Activated CD8-positive, alpha-beta memory T cell treated with anti-CD3 and anti-CD28 coated beads, Interleukin-2, amount 50 U/mL, for 48 hours (primary cell): ENCODE measurements around the gene SUN3.

Experiments
- DNase-seq: peaks from one replicate; pipeline ENCODE4 v3.0.0-alpha.2; 2020

Gene SUN3

DNA sequence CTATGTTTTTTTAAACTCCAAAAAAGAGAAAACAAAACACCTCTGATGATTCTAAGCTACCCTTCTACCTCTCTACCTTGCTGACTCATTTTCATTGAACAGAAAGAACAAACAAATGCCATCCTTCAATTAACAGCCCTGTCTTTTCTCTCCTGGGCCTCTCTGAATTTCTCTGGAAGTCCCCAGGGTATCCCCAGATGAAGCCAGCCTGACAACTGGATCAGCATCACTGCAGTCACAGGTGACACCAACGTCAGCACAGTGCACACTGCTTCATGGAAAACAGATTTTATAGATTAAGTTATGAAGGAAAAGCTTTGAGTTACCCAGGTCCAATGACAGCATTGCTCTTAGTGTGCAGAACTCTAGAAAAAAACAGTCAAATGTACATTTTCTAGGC lies 55.2 kb downstream of the SUN3 start:
- no peak for DNase-seq

DNA sequence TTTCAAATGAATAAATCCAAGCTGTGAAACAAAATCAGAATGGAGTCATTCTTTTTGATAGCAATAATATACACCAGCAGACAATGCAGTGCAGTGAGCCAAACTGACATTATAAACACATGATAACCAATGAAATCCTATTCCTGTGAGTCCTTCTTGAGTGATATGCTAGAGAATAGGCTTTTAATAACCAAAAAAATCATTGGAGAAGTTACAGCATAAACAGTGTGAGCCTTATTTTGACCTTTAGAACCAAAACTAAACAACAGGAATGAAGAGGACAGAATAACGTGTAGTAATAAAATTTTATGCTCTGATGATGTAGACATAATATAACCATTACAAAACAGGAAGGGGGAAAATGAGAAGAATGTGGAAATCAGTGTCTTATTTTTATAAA lies 58.1 kb downstream of the SUN3 start:
- DNase-seq: no peak

DNA sequence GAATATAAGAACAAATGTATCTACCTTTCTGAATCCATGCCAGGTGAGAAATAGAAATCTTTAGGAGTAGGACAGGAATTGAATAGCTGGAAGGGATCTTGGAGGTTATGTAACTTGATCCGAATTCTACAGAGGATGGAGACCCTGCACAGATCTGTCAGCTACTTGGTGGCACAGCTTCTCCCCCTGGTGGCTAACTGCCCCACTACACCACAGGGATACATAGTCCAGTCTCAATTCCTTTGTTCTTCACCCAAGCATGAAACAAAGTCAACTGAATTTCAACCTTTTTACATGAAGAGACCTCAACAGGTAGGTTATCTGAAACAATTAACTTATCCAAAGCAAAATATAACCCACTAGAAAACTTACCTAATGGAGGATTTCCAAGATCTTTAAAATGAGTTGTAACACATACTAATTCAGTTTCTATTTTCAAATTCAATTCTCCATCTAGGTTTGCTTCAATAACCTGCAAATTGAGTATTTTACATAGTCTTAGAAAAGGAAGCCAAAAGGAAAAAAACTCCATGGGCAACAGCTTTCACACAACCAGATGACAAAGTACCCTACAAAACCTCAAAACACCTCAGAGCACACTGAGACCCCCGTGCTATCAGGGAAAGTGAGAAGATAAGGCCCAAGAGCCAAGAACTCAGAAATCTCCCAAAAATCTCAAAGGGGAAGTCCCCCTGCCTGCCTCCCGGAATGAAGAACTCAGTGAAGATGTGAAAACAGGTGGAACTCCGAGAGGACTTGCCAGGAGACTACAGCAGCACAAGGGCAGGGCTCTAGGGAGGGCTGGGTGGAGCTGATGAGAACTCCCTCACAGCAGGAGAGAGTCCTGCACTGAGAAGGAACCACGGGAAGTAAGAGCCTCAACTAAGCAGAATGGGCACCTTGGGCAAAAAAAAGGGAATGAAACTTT lies 59.8 kb downstream of the SUN3 start:
- DNase-seq: peak; percentile 70

DNA sequence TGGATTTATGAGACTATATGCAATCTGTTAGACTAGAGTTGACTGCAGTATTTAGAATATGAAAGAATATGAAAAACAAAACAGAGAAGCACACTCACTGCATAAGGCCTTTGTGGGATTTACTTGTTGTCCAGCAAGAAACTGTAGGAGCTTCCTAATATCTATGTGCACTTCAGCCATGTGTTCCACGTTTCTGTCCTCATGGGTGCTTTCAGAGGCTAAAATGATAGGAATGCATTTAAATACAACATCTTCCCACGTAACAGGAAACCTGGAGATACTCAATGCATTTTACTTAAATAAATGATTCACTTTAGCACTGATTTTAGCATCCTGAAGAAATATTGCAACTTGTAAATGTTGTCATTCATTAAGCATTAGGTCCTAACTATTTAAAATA lies 61.2 kb downstream of the SUN3 start:
- DNase-seq: no peak

DNA sequence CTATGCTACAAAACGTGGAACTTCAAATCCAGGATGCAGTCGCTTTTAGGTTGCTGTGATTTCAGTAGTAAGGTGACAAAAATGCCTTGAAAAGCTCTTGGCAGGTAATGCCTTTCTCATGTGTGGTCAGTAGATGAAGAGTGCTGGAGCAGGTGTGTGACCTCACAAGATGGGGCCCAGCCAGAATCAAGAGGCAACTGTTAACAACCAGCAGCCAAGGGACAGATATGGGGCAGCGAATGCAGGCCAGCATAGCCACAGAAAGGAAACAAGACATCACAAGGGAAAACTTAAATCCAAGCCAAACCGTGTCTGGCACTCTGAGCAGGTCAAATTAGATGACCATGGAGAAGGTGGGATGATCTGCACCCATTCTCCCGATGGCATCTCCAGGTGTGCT lies 61.8 kb downstream of the SUN3 start:
- DNase-seq: no peak

DNA sequence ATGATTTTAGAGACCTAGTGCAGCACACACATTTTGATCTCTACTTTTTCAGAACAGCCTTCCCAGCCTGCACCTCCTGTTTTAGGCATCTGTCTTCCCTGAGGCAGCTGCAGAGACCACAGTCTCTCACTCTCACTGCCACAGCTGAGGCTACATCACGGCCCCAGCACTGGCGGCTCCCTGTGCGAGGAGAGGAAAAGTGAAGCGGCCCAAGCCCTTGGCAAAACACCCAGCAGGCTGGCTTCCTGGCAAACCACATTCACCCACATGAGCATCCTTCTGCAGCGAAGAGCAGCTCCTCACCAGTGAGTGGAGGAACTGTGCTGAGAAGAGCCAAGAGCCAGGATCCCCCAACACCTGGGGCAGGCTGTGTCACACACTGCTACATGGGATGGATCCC lies 63.5 kb downstream of the SUN3 start:
- DNase-seq: no peak

DNA sequence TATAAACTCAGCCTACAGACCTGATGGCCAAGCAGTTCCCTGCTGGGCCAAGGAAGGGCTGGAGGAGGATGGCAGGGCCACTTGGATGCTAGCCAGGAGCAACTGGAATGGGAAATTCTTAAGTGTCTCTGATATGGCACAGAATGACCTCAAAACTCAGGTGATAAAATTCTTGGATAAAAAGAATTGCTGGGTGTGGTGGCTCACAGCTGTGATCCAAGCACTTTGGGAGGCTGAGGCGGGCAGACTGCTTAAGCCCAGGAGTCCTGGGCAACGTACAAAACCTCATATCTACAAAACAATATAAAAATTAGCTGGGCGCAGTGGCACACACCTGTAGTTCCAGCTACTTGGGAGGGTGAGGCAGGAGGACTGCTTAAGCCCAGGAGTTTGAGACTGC lies 66.6 kb downstream of the SUN3 start:
- no peak for DNase-seq

DNA sequence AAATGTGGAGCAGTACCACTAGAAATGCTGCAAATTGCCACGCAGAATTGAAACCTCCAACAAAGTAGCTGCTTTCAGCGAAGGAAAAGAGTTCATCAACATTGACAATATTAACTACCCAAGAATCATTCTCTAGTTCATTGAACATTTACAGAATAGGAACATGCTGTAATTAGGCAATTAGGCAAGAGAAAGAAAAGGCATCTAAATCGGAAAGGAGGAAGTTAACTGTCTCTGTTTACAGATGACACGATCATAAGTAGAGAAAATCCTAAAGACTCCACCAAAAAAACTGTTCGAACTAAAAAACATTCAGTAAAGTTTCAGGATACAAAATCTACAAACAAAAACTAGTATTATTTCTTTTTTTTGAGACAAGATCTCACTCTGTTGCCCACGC lies 71.8 kb downstream of the SUN3 start:
- no peak for DNase-seq

DNA sequence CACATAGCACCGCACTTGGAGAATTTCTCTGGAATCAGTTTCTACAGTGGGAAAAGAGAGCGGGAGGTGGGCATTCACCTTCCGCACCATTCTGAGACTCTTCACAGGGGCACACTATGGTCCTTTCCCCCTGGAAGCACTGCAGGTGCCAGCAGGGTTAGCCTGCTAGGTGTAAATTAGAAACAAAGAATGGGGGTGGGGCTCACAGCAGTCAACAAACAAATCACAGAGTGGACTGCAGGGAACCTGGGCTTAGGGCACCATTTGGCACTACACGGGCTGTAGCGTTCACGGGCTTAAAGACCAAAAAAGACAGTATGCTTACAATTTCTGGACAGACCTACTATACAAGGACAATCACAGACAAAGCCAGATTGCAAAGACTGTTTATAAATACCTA lies 72.7 kb downstream of the SUN3 start:
- DNase-seq: peak; percentile 20

DNA sequence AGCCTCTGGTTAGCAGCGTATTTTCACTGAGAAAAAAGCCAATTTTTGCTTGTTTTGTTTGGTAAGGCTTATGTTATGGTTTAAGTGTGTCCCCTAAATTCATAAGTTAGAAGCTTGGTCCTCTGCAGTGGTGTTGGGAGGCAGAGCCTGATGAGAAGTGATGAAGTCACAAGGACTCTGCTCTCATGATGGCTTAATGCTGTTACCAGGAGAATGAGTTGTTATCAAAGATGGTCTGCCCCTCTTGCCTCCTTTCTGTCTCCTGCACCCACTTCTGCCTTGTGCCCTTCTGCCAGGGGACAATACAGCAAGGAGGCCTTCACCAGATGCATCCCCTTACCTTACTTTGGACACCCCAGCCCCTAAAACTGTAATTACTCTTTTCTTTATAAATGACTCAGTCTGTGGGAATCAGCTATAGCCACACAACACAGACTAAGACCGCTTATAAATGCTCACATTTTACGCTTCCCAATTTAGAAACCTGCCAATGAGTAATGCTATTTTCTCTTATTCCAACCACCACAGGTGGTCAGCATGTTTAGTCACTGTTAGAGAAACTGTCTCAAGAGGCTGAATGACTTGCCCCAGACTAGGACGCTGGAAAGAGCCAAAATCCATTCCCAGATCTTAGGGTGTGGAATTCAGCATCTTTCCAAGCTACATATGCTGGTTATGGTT lies 74.5 kb downstream of the SUN3 start:
- DNase-seq: peak; percentile 15

DNA sequence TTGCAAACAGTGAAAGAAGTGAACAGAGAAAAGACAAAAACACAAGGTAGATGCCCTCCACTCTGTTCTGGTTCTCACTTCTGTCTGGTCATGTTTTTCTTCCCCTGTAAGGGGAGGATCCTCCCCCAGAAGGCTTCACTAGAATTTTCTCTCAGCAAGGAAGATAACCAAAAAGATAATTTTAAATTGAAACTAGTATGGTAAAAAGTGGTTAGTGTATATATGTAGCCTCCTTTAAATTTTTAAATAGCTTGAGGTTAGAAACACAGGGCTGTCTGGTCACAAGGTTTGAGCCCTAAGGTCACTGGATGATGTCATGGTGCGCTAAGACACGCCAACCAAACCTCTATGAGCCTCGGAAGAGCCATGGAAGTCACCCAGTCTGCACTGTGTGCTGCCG lies 75.1 kb downstream of the SUN3 start:
- no peak for DNase-seq

DNA sequence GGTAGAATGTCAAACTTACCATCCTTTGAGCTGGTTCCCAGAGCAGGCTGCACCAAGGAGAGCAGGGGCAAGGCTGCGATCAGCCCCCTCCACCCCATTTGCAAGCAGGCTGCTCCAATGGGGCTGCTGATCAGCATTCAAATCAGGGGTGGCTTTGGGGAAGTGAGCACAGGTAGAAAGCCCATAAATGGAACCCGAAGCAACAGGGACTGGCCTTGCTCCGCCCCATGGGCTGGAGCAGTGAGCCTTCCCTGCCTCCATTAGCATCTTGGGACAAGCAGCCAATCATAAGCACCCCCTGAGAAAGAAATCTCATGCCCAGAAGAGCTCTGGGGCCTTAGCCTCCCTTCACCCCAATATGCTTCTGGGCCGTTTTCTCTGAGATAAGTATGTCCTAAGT lies 76.7 kb downstream of the SUN3 start:
- DNase-seq: peak; percentile 32

DNA sequence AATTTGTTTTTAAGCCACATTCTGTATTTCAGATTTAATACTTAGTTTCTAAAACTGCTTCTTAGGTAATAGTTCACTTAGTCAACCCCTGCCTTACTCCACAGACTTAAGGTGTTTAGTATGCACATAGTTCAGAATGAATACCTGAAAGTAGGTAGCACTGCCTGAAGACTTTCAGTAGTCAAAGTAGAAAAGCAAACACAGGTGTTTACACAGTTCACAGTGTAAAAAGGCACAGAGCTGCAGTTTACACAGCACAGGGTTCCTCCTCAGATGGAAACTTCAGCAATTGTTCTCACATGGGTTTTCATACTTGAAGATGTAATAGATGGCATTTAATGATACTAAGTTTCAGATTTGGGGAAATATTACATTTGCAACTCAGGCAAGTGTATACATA lies 77.5 kb downstream of the SUN3 start:
- no peak for DNase-seq

DNA sequence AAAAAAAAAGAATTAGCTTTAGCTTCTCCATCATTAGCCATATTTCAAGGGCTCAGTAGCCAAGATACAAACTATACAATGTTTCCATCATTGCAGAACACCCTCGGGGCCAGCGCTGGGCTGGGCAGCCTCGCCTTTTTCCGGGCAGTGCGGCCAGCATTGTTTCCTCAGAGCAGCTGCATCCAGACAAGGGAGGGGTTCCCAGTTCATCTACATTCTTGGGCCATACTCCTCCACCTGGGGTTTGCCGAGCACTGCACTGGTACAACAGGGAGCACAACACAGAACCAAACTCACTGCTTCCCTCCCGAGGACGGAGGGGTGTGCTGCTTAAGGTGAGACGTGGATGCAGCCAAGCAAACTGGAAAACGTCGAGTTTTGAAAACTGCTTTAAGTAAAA lies 78.2 kb downstream of the SUN3 start:
- DNase-seq: no peak

DNA sequence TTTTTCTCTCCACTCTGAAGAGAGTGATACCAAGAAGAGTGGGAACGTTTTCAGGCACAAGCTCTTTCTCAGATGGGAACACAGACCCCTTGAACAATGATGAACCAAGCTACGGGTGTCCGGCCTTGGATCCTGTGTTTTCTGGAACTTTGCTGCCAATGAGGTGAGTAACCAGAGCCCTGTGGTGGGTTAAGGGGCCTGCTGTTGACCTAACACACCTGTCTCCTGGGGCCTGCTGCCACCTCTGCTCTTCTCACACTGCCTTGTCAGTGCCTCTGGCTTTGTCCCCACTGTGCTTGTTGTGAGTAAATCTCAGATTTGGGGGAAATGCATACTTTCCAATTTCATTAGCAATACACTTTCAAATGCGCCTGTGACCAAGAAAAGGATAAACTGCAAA lies 79.2 kb downstream of the SUN3 start:
- no peak for DNase-seq

DNA sequence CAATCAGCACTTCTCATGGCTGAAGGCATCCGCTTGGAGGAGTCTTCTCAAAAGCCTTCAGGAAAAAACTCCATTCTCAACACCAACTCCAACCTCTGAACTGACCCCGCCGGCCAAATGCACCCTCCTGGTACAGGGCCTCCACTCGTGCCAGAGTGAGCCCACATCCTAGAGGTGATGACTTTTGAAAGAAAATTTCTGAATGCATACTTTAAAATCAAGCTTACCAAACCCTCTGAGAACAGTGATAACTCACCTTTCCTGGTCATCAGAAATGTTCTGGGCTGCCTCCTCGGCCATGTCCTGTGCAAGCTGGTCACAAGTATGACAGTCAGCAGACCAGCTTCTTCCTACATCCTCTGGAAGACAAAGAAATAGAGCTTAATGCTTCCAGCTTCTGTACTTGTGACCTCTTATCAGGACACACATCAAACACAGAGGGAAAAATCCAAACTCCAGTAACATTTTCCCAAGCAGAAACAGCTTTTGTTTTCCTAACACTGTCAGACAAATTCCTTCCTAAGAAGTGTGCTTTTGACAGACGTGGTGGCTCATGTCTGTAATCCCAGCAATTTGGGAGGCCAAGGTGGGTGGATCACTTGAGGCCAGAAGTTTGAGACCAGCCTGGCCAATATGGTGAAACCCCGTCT lies 80.6 kb downstream of the SUN3 start, which contains the start of gene PKD1L1:
PKD1L1 (minus strand) TSS at position 326 of the 650 bp plus-strand sequence; CDS start at position 300, 26 bp downstream.
- no peak for DNase-seq

DNA sequence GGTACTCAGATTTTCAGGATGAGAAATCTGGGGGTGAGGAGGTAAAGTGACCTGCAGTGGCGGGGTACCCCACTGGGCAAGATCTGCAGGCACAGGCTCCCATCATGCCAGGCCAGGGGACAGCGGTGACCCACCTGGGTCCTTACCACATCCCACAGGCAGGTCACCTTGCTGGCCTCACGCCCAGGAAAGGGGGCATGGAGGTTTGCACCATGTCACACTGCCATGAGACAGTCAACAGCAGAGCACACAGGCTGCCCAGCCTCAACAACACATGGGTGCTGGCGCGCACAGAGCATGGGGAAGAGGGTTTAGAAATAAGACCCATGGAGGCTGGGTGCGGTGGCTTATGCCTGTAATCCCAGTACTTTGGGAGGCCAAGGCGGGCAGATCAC lies 81.6 kb downstream of the SUN3 start:
- no peak for DNase-seq

DNA sequence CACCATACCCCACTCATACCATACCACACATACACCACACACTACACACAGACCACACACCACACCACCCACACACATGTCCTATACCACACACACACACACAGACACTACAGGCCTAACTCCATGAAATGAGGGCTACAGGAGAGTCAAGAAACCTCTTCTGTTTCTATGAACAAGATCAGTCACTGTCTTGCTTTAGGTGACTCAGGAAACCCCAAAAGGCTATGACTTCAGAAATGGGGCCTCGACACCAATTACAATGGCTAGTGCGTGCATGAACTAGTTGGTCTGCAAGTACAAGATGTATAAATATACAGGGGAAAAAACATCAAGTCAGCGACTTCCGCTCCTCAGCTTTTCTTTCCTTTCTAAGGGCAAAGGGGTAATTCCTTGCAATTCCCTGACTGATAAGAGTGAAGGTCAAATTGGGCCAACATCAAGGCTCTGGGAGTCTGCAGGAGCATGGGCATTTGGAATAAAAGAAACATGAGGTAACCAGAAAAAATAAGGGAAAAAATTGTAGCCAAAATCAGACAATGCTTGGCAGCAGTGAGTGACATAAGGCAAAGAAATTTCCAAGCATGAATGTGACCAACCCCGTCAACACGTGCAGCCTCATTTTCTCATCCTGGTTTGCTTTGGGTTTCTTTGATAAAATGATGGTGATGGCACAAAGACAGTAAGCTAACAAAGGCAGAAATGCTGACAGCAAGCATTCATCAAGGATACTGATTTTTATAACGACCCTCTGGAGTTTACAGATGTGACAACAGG lies 82.1 kb downstream of the SUN3 start:
- no peak for DNase-seq

DNA sequence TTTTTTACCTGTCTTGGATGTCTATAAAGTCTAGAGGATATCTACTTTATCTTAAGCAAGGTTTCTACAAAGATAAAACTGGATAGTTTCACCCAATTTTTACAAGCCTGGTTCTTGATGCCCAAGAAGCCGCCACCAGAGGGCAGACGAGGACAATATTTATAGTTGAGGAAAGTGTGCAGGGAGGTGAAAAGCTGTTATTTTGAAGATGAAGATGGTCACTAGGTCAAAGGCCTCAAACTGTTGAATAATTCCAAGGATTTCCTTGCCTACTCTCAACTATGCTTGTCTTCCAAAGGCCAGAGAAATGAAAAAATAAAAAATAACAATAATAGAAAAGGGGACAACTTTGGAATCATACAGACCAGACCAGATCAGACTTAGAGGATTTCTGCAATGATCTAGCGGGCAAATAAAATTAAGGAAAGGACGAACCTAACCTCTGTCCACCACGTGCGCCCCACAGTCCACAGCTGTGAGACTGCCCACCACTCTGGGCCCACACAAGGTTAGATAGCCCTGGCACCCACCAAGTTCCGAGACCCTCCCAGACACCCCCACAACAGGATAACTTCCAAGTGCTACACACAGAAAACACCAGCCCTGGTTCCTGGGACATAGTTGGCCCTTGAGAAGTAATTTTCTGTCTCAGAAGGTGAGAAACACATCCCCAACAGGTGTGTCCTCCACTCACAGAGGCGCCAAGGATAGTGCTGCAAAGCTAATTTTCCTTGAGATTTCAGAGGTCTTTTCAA lies 83.5 kb downstream of the SUN3 start:
- DNase-seq: peak; percentile 89

DNA sequence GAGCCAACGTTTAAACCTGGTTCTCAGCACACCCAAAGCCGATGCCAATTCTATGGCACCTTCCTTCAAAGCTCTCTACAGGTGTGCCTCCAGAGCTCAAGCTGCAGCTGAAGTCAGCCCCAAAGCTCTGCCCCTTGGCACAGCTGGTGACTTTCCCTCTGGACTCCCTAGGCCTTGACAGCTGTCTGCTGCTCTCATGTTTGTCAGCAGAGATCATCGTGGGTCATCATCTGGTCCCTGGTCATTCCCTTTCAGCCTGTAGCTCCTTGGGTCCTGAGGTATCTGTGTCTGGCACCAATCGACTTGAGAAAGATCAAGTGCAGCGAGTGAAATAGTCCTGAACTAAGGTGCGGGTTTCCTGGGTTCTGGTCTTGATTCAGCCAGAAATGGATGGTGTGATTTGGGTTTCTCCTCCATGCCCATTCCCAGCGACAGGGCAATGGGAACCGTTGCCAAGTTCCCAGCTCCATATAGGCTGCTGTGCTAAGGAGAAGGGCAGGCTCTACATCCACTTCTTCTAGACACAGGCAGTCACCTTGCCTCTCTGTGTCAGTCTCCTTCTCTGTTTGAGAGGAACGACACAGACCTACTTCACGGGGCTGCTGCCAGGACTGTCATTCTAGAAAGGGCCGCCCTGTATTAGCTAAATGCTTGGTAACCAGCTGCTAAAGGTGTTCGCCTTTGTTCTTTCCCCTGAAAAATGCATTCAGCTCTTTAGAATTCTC lies 84.2 kb downstream of the SUN3 start:
- no peak for DNase-seq

DNA sequence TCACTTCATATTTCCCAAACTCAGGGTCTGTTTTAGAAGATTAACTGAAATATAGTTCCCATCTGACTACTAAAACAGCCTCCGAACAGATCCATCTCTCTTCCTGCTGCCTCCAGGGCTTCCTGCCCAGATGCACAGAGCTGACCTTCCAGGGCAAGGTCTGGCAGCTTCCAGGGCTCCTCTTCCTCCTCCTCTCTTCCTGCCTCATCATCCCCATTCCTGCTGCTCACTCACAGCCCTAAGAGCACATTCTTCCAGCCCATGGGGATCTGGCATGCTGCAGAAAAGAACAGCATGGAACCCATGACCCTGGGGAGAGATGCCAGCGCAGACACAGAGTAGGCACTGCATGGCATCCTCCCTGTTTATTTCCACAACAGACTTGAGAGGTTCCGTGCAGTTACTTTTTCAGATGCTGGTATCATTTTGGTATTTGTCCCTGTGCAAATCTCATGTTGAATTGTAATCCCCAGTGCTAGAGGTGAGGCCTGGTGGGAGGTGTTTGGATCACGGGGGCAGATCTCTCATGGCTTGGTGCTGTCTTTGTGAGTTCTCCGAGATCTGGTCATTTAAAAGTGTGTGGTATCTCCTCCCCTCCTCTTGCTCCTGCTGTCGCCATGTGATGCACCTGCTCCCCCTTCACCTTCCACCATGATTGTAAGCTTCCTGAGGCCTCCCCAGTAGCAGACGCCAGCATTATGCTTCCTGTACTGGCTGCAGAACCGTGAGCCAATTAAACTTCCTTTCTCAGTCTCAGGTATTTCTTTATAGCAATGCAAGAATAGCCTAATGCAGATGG lies 85.0 kb downstream of the SUN3 start:
- no peak for DNase-seq
